OCI-LY1 (cell line): ENCODE measurements around the gene PDE4C.

Experiments used
- H2AFZ ChIP-seq: fragments of 200-600 bp; sonication (generic), shearing (Covaris generic); 2 replicates; pipeline ENCODE4 v1.6.0; 2014; ENCODE audit warnings: antibody characterized with exemption, mild to moderate bottlenecking, low read length
- H3F3A ChIP-seq: fragments of 200-600 bp; sonication (generic), shearing (Covaris generic); 2 replicates; pipeline ENCODE4 v1.6.0; 2014; ENCODE audit warnings: mild to moderate bottlenecking, antibody characterized with exemption, low read length, moderate library complexity; ENCODE audit not compliant: insufficient read depth
- H3K27ac ChIP-seq: fragments of 200-600 bp; sonication (generic); 2 replicates; pipeline ENCODE4 v1.5.1; 2014; ENCODE audit warnings: low read length, mixed run types, mild to moderate bottlenecking, low read depth; ENCODE audit not compliant: poor library complexity, severe bottlenecking
- H3K27me3 ChIP-seq: fragments of 200-600 bp; sonication (generic); 2 replicates; pipeline ENCODE4 v1.6.0; 2014; ENCODE audit warnings: antibody characterized with exemption, mild to moderate bottlenecking, low read length, moderate library complexity; ENCODE audit not compliant: insufficient read depth
- H3K36me3 ChIP-seq: fragments of 200-600 bp; sonication (generic); 2 replicates; pipeline ENCODE4 v1.6.1; 2014; ENCODE audit warnings: mild to moderate bottlenecking, antibody characterized with exemption, low read length, moderate library complexity, mixed read lengths; ENCODE audit not compliant: insufficient read depth
- H3K4me1 ChIP-seq: fragments of 200-600 bp; sonication (generic); 2 replicates; pipeline ENCODE4 v1.5.1; 2014; ENCODE audit warnings: mild to moderate bottlenecking, low read length, moderate library complexity; ENCODE audit not compliant: insufficient read depth, severe bottlenecking
- H3K4me2 ChIP-seq: fragments of 200-600 bp; sonication (generic), shearing (Covaris generic); 2 replicates; pipeline ENCODE4 v1.6.1; 2014; ENCODE audit warnings: low read length
- H3K4me3 ChIP-seq: fragments of 200-600 bp; sonication (generic); 2 replicates; pipeline ENCODE4 v1.5.1; 2014; ENCODE audit warnings: low read length, low read depth, mild to moderate bottlenecking, mixed read lengths; ENCODE audit not compliant: poor library complexity, severe bottlenecking
- H3K79me2 ChIP-seq: fragments of 200-600 bp; shearing (Covaris generic); 2 replicates; pipeline ENCODE4 v1.6.1; 2016; ENCODE audit warnings: mixed run types, low read length, mixed read lengths; ENCODE audit not compliant: insufficient read depth
- H3K9ac ChIP-seq: fragments of 200-600 bp; sonication (generic), shearing (Covaris generic); 2 replicates; pipeline ENCODE4 v1.6.1; 2014; ENCODE audit warnings: mild to moderate bottlenecking, low read length, mixed read lengths
- H3K9me2 ChIP-seq: fragments of 200-600 bp; sonication (generic), shearing (Covaris generic); 2 replicates; pipeline ENCODE4 v1.6.1; 2014; ENCODE audit warnings: low read depth, mild to moderate bottlenecking, low read length, mixed read lengths
- H3K9me3 ChIP-seq: fragments of 200-600 bp; shearing (Covaris generic); 2 replicates; pipeline ENCODE4 v1.6.1; 2014; ENCODE audit warnings: low read length, mixed read lengths
- H4K20me1 ChIP-seq: fragments of 200-600 bp; sonication (generic), shearing (Covaris generic); 2 replicates; pipeline ENCODE4 v1.6.0; 2016; ENCODE audit warnings: mild to moderate bottlenecking, low read length; ENCODE audit not compliant: insufficient read depth
- EZH2 ChIP-seq: fragments of 200-600 bp; sonication (generic), shearing (Covaris generic); IDR thresholded peaks from 2 replicates; pipeline ENCODE4 v1.8.0; 2017; ENCODE audit warnings: borderline replicate concordance, mixed run types, mild to moderate bottlenecking, antibody characterized with exemption, low read length, moderate library complexity, mixed read lengths
- TF ChIP-seq, protein P1 (sequence below): fragments of 200-600 bp; sonication (generic), shearing (Covaris generic); IDR thresholded peaks from 2 replicates; pipeline ENCODE4 v1.5.1; 2017; ENCODE audit warnings: mild to moderate bottlenecking, antibody characterized with exemption, low read length, moderate library complexity, mixed read lengths

The PDE4C gene

GRCh38 chr19:18264971-18265540 is 38.8 kb upstream of the PDE4C start:
- no peaks in the 10 kb centered on the region for H3K9me2 ChIP-seq
- H3K4me2 ChIP-seq = no peak overlapping the region

GRCh38 chr19:18264137-18264854 is 38.1 kb upstream of the PDE4C start:
- TF ChIP-seq, protein P1, sequence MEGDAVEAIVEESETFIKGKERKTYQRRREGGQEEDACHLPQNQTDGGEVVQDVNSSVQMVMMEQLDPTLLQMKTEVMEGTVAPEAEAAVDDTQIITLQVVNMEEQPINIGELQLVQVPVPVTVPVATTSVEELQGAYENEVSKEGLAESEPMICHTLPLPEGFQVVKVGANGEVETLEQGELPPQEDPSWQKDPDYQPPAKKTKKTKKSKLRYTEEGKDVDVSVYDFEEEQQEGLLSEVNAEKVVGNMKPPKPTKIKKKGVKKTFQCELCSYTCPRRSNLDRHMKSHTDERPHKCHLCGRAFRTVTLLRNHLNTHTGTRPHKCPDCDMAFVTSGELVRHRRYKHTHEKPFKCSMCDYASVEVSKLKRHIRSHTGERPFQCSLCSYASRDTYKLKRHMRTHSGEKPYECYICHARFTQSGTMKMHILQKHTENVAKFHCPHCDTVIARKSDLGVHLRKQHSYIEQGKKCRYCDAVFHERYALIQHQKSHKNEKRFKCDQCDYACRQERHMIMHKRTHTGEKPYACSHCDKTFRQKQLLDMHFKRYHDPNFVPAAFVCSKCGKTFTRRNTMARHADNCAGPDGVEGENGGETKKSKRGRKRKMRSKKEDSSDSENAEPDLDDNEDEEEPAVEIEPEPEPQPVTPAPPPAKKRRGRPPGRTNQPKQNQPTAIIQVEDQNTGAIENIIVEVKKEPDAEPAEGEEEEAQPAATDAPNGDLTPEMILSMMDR = no peak
- no peak for TF ChIP-seq EZH2
- Histone ChIP-seq H3K36me3 (no peaks in the 10 kb centered on the region), H3K9me2 (no peaks in the 10 kb centered on the region), H3K4me3 (no peak overlapping the region), H3K79me2 (no peaks in the 10 kb centered on the region), H3K27ac (no peak overlapping the region), H3F3A (no peaks in the 10 kb centered on the region), H3K9ac (no peak overlapping the region), H3K9me3 (no peaks in the 10 kb centered on the region), H3K4me1 (no peaks in the 10 kb centered on the region), H3K27me3 (no peaks in the 10 kb centered on the region; the same call in 1 of the 2 replicates), H4K20me1 (no peaks in the 10 kb centered on the region), H3K4me2 (no peak overlapping the region), H2AFZ (no peak overlapping the region)

More at GRCh38 chr19:18264971-18265540, 38.8 kb upstream of the PDE4C start:
- H3K27ac ChIP-seq = no peak overlapping the region
- no peaks in the 10 kb centered on the region for H3K4me1 ChIP-seq
- no peak overlapping the region for H2AFZ ChIP-seq
- TF ChIP-seq EZH2 = no peak
- TF ChIP-seq, protein P1 = no peak
- H3K9me3 ChIP-seq = no peaks in the 10 kb centered on the region
- no peaks in the 10 kb centered on the region for H3K36me3 ChIP-seq
- H3F3A ChIP-seq = no peaks in the 10 kb centered on the region
- no peaks in the 10 kb centered on the region for H3K79me2 ChIP-seq
- H3K4me3 ChIP-seq = no peak overlapping the region
- no peaks in the 10 kb centered on the region for H4K20me1 ChIP-seq
- no peaks in the 10 kb centered on the region; the same call in 1 of the 2 replicates for H3K27me3 ChIP-seq
- H3K9ac ChIP-seq = no peak overlapping the region

GRCh38 chr19:18263324-18264136 is 37.3 kb upstream of the PDE4C start:
- H3K79me2 ChIP-seq = no peaks in the 10 kb centered on the region
- no peak overlapping the region for H3K4me3 ChIP-seq
- H3K9ac ChIP-seq = no peak overlapping the region
- H4K20me1 ChIP-seq = no peaks in the 10 kb centered on the region
- H3K27ac ChIP-seq = no peak overlapping the region
- TF ChIP-seq EZH2 = no peak
- TF ChIP-seq, protein P1 = no peak
- H3F3A ChIP-seq = no peaks in the 10 kb centered on the region
- no peak overlapping the region for H2AFZ ChIP-seq
- H3K4me1 ChIP-seq = no peaks in the 10 kb centered on the region
- H3K27me3 ChIP-seq = no peaks in the 10 kb centered on the region; the same call in 1 of the 2 replicates
- H3K9me2 ChIP-seq = no peaks in the 10 kb centered on the region
- H3K36me3 ChIP-seq = no peaks in the 10 kb centered on the region
- H3K4me2 ChIP-seq = no peak overlapping the region
- H3K9me3 ChIP-seq = no peaks in the 10 kb centered on the region
